Measurements from ENCODE around the gene LRRC55. TPM values are rescaled to one million over a fixed set of nuclear protein-coding genes. Genes with fewer than 3 reads are reported as not detected.

The LRRC55 gene
- total and polyA plus RNA-seq, 9 of the 15 experiments (the other 6 are each of a cell fraction or from before 2014, with no cell fraction given) = not detected

- no peaks in the 10 kb centered on the region for H3K36me3 ChIP-seq (ENCODE audit: control insufficient read depth, insufficient read depth, low read length)
- H3K9me1 ChIP-seq (ENCODE audit: control insufficient read depth, insufficient read depth, low read length) = no peaks in the 10 kb centered on the region
- no peaks in the 10 kb centered on the region for H3K27me3 ChIP-seq (ENCODE audit: control insufficient read depth in 2 of 2, insufficient read depth in 2 of 2, low read length in 2 of 2)
- peaks cover 10 to 23% of the 10 kb centered on the region in 2 experiments; a peak in 4 of 5 replicates for H3K4me1 ChIP-seq (replicated peaks in 1 of 2; ENCODE audit: control insufficient read depth in 2 of 2, insufficient read depth in 2 of 2, low read length in 2 of 2)
- FAIRE-seq (no peak), ATAC-seq (peak; percentile 43), DNase-seq (ENCODE audit: extremely low read depth in 1 of 4, low spot score in 3 of 4) (peak; percentile 30 to 68 (median 36))
- WGBS (ENCODE audit: insufficient coverage, low coverage, missing lambda C conversion rate) = 11% methylated on average over 4 of the region's 4 CpGs
- H3K79me2 ChIP-seq (ENCODE audit: control insufficient read depth, insufficient read depth, low read length) = no peaks in the 10 kb centered on the region
- ChIA-PET CTCF (ENCODE audit: low intra/inter-chr PET ratio) (no interaction called here), POLR2A (no interaction called here)
- H3K4me3 ChIP-seq = no peak overlapping the region
- no peak overlapping the region for H3K4me2 ChIP-seq (ENCODE audit: insufficient read depth, low read length)
- no peak overlapping the region for H3K27ac ChIP-seq (ENCODE audit: extremely low read depth, low read depth, low read length)
- H3K9ac ChIP-seq (ENCODE audit: insufficient read depth in 1 of 2, low read depth in 2 of 2, low read length in 2 of 2) = no peak overlapping the region
- no peaks in the 10 kb centered on the region for H3K9me3 ChIP-seq (replicated peaks; ENCODE audit: control insufficient read depth, insufficient read depth, low read depth, low read length)
- H2AFZ ChIP-seq (ENCODE audit: low read depth, low read length) = no peak overlapping the region
- intact Hi-C loops (cut with micrococcal nuclease) (no loop called here), in situ Hi-C loops (cut with MboI) (no loop called here)
- H4K20me1 ChIP-seq (replicated peaks; ENCODE audit: control insufficient read depth, insufficient read depth, low read length) = no peaks in the 10 kb centered on the region
- no TSS peak for BruUV-seq (replicated peaks)
- TF ChIP-seq NCOR1 (IDR thresholded peaks at IDR 0.05) (peak; percentile 40; the same call in 1 of the 2 replicates), CBFA2T3 (IDR thresholded peaks at IDR 0.05) (peak; percentile 80), MEIS2 (IDR thresholded peaks at IDR 0.05; ENCODE audit: partially characterized antibody) (peak; percentile 3), TCF3 (CRISPR knock-in tag; IDR thresholded peaks at IDR 0.05) (peak; percentile 69), MGA (IDR thresholded peaks at IDR 0.05) (peak; percentile 82), NFIC (IDR thresholded peaks at IDR 0.05) (no peak), L3MBTL2 (IDR thresholded peaks at IDR 0.05) (peak; percentile 56; the same call in 1 of the 2 replicates), ZNF639 (CRISPR knock-in tag; conservative IDR thresholded peaks at IDR 0.05 in 1 of 2, IDR thresholded peaks at IDR 0.05 in 1 of 2) (no peak), ARID1B (IDR thresholded peaks at IDR 0.05) (peak; percentile 55), DDX20 (tag; IDR thresholded peaks at IDR 0.05; ENCODE audit: low read depth) (no peak), EP300 (IDR thresholded peaks at IDR 0.05; ENCODE audit: low read length) (peak; percentile 41; the same call in 1 of the 2 replicates)
Observed at GRCh38 chr11:57143459-57143858, 38.3 kb upstream of the LRRC55 start.
